NT2/D1 (cell line): ENCODE data around the gene SNAP47.

Experiments used
- YY1 ChIP-seq: IDR thresholded peaks from 2 replicates; pipeline ENCODE4 v1.6.1; 2011; ENCODE audit not compliant: insufficient read length, insufficient read depth
- ZNF274 ChIP-seq: IDR thresholded peaks from 2 replicates; pipeline ENCODE4 v1.6.1; 2011; ENCODE audit warnings: mild to moderate bottlenecking, low read depth, low read length

DNA sequence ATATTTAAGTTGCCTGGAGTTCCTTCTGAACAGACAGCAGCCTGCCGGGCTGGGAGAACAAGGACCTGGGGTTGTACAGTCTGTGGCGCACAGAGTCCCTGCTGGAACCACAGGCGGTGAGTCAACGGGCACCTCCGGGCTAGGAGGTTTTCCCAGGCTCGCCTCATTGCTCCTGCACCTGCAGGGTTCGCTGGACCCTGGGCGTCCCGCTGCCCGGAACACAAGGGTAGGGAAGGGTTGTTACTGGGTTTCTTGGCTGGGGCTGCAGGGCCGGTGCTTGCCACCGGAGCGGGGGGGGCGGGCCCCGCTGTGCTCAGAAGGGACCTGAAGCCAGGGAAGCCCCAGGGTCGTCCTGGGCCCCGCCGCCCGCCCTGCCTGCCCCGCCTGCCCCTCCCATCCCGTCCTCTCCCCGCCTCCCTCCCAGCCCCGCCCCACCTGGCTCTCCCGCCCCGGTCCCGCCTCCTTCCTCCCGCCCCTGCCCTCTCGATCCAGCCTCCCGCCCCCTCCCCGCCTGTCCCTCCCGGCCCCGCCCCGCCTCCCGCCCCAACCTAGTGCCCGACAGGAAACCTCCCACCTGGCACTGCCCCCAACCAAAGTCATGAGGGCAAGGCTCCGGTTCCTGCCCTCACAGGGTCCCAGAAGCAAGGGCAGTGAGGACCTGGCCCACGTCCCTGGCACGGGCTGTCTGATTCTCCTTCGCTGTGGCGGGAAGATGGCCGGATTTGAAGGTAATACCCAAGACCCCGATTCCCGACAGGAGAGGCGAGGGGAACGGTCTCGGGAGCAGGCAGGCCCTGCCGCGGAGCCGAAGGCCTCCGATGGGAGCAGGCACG lies 7.0 kb upstream of the SNAP47 start:
- TF ChIP-seq ZNF274 (no peak), YY1 (no peak)
